Thyroid gland (tissue), 4 donors: Measurements from ENCODE around the gene EXOC1L.

Source experiments
- POLR2A ChIP-seq, 2 donors: fragments of 450-650 bp; IDR thresholded peaks; one replicate each; pipeline ENCODE4 v1.6.1; 2017; ENCODE audit warnings: antibody characterized with exemption in 2 of 2, mild to moderate bottlenecking in 2 of 2, moderate library complexity in 1 of 2
- TF ChIP-seq, protein P1 (sequence below), 6 experiments: fragments of 200-600 bp in 3 of 6; fragments of 450-650 bp in 3 of 6; sonication (generic) in 3 of 6; IDR thresholded peaks; one replicate each; pipeline ENCODE4 v1.5.1; 2016 to 2019; ENCODE audit warnings: antibody characterized with exemption in 6 of 6, mild to moderate bottlenecking in 2 of 6, inconsistent platforms in 1 of 6, moderate library complexity in 1 of 6

- TF ChIP-seq, protein P1, sequence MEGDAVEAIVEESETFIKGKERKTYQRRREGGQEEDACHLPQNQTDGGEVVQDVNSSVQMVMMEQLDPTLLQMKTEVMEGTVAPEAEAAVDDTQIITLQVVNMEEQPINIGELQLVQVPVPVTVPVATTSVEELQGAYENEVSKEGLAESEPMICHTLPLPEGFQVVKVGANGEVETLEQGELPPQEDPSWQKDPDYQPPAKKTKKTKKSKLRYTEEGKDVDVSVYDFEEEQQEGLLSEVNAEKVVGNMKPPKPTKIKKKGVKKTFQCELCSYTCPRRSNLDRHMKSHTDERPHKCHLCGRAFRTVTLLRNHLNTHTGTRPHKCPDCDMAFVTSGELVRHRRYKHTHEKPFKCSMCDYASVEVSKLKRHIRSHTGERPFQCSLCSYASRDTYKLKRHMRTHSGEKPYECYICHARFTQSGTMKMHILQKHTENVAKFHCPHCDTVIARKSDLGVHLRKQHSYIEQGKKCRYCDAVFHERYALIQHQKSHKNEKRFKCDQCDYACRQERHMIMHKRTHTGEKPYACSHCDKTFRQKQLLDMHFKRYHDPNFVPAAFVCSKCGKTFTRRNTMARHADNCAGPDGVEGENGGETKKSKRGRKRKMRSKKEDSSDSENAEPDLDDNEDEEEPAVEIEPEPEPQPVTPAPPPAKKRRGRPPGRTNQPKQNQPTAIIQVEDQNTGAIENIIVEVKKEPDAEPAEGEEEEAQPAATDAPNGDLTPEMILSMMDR (IDR thresholded peaks at IDR 0.05), result no peak
- TF ChIP-seq POLR2A (IDR thresholded peaks at IDR 0.05), result no peak
Measured at GRCh38 chr4:55791666-55792065, 27.9 kb upstream of the EXOC1L start.
